GM23248 (cell line): ENCODE measurements around the gene R3HDML. TPM values are rescaled to one million over a fixed set of nuclear protein-coding genes. Genes with fewer than 3 reads are reported as not detected.

Experiments used
- DNase-seq: peaks from one replicate; pipeline ENCODE4 v3.0.0-alpha.2; 2015
- H2AFZ ChIP-seq: fragments of 200-600 bp; sonication (generic); 2 replicates; pipeline ENCODE4 v1.6.1; 2016; ENCODE audit warnings: antibody characterized with exemption
- H3F3A ChIP-seq: fragments of 200-600 bp; sonication (generic); 2 replicates; pipeline ENCODE4 v1.6.1; 2016; ENCODE audit warnings: mild to moderate bottlenecking, antibody characterized with exemption, mixed run types; ENCODE audit not compliant: insufficient read depth
- H3K27ac ChIP-seq: fragments of 200-600 bp; sonication (generic); 2 replicates; pipeline ENCODE4 v1.5.1; 2016; ENCODE audit warnings: mild to moderate bottlenecking
- H3K27me3 ChIP-seq: fragments of 200-600 bp; sonication (generic); replicated peaks from 2 replicates; pipeline ENCODE4 v1.6.1; 2016; ENCODE audit warnings: mild to moderate bottlenecking; ENCODE audit not compliant: insufficient read depth
- H3K36me3 ChIP-seq: fragments of 200-600 bp; sonication (generic); 2 replicates; pipeline ENCODE4 v1.6.1; 2016; ENCODE audit warnings: low read depth, mild to moderate bottlenecking
- H3K4me1 ChIP-seq: fragments of 200-600 bp; sonication (generic); 2 replicates; pipeline ENCODE4 v1.6.1; 2016; ENCODE audit warnings: mild to moderate bottlenecking; ENCODE audit not compliant: insufficient read depth
- H3K4me2 ChIP-seq: fragments of 200-600 bp; sonication (generic); one replicate; pipeline ENCODE4 v1.6.1; 2016; ENCODE audit warnings: mild to moderate bottlenecking; ENCODE audit not compliant: unreplicated experiment
- H3K4me3 ChIP-seq: fragments of 200-600 bp; sonication (generic); 2 replicates; pipeline ENCODE4 v1.5.1; 2016; ENCODE audit warnings: mild to moderate bottlenecking
- H3K79me2 ChIP-seq: fragments of 200-600 bp; sonication (generic); 2 replicates; pipeline ENCODE4 v1.6.1; 2016; ENCODE audit warnings: mild to moderate bottlenecking; ENCODE audit not compliant: insufficient read depth
- H3K9ac ChIP-seq: fragments of 200-600 bp; sonication (generic); 2 replicates; pipeline ENCODE4 v1.6.1; 2016; ENCODE audit warnings: mild to moderate bottlenecking
- H3K9me2 ChIP-seq: fragments of 200-600 bp; sonication (generic); 2 replicates; pipeline ENCODE4 v1.6.1; 2016; ENCODE audit warnings: mixed run types, mild to moderate bottlenecking, moderate library complexity; ENCODE audit not compliant: insufficient read depth
- H3K9me3 ChIP-seq: fragments of 200-600 bp; sonication (generic); one replicate; pipeline ENCODE4 v1.6.1; 2017; ENCODE audit warnings: low read depth
- H4K20me1 ChIP-seq: fragments of 200-600 bp; sonication (generic); 2 replicates; pipeline ENCODE4 v1.6.0; 2016; ENCODE audit not compliant: insufficient read depth
- EZH2 ChIP-seq: fragments of 200-600 bp; sonication (generic); IDR thresholded peaks from 2 replicates; pipeline ENCODE4 v1.6.1; 2018; ENCODE audit warnings: antibody characterized with exemption, mild to moderate bottlenecking; ENCODE audit not compliant: insufficient read depth, poor library complexity, severe bottlenecking
- EZH2phosphoT487 ChIP-seq: fragments of 200-600 bp; sonication (generic); IDR thresholded peaks from 2 replicates; pipeline ENCODE4 v1.6.1; 2018; ENCODE audit warnings: antibody characterized with exemption, moderate library complexity, mild to moderate bottlenecking, low read depth; ENCODE audit not compliant: insufficient read depth
- WGBS, 2 experiments: methylation state at CpG; one replicate each; pipeline ENCODE4 v1.1.6; 2015 to 2017; ENCODE audit warnings: low lambda C conversion rate in 2 of 2, low coverage in 1 of 2; ENCODE audit errors: missing lambda C conversion rate in 2 of 2; 5-methylcytosine and 5-hydroxymethylcytosine counted together
- in situ Hi-C: fragments of 300-500 bp; cut with MboI; formaldehyde crosslinking; loops from 2 replicates; pipeline ENCODE4 v1.15.0; 2020
- polyA plus RNA-seq: library from polyadenylated mRNA; unstranded; fragments of >200 nt; fragmentation: Nextera tagmentation; extraction: Ambion mirVana; gene quantifications from 2 replicates; pipeline ENCODE4 v1.2.1, GENCODE V29; 2016
- total RNA-seq: library from RNA; depleted of rRNA; stranded (reverse); fragments of >200 nt; shearing (Covaris generic); gene quantifications from 2 replicates; pipeline ENCODE4 v1.2.3, GENCODE V29; 2014

Gene R3HDML
- total and polyA plus RNA-seq, 2 experiments from 2014 or later = not detected

DNA sequence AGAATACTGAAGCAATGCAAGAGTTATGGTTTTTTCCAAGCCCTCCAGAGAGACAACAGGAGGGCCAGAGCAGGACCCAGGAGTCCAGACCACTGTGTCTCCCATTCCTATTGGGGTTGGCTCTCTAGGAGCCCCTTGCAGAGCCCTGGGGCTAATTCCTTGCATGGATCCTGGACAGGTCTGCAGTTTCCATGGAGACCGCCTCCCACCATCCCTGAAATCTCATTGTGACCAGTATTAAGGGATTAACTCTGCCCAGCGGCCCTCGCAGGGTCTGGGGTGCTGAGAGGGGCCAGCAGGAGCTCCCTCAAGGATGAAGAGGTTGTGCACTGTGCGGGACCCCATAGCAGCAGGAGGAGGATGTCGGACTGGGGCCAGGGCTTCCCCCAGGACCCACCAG is 53.4 kb downstream of the R3HDML start:
- in situ Hi-C loops = loop anchor here (5.0 to 10.0 kb wide), 2 partner anchors 72 to 215 kb away; no protein-coding TSS in a partner anchor
- Histone ChIP-seq H3K27ac (no peak overlapping the region), H3K9ac (no peak overlapping the region), H3K4me3 (no peak overlapping the region), H3K27me3 (peaks cover 21% of the 10 kb centered on the region), H3K9me3 (no peaks in the 10 kb centered on the region), H4K20me1 (no peaks in the 10 kb centered on the region), H3F3A (no peaks in the 10 kb centered on the region), H3K4me2 (no peak overlapping the region), H3K4me1 (no peaks in the 10 kb centered on the region; the same call in 1 of the 2 replicates), H2AFZ (no peak overlapping the region), H3K79me2 (no peaks in the 10 kb centered on the region), H3K9me2 (no peaks in the 10 kb centered on the region), H3K36me3 (no peaks in the 10 kb centered on the region)
- 71 to 77% methylated on average over 5 of the region's 5 CpGs for WGBS, 2 experiments
- DNase-seq = no peak
- TF ChIP-seq EZH2 (no peak), EZH2phosphoT487 (no peak)

DNA sequence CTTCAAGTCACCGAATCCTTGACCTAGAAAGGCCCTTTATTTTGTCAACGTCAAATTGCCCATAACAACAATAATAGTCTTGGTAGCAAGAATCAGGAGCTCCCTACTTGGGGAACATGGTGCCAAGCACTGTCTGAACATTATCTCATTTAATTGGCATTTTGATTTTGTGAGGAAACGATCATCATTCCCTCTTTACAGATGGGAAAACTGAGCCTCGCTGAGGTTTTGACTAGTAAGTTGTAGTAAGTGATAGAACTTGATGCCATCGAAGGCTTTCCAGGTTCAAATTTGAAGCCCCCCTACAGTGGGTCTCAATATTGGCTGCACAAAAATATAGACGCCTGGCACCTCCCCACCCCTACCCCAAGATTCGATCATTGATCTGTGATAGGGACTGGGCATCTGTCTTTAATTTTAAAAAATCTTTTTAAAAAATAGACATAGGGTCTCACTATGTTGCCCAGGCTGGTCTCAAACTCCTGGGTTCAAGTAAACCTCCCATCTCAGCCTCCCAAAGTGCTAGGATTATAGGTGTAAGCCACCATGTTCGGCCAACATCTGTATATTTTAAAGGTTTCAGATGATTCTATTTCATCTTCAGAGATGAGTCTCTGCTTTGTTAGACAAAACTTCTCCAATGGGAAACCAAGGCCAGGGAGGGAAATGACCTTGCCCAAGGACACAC is 55.4 kb downstream of the R3HDML start:
- 72 to 77% methylated on average over 8 of the region's 8 CpGs for WGBS, 2 experiments
- Histone ChIP-seq H3F3A (0 out of 2 replicates have a peak, but pooled peaks cover under 1% of the 10 kb centered on the region), H3K4me2 (no peak overlapping the region), H3K4me3 (no peak overlapping the region), H4K20me1 (no peaks in the 10 kb centered on the region), H3K9me2 (no peaks in the 10 kb centered on the region), H3K9me3 (no peaks in the 10 kb centered on the region), H3K27ac (no peak overlapping the region), H3K9ac (no peak overlapping the region), H3K79me2 (no peaks in the 10 kb centered on the region), H2AFZ (no peak overlapping the region), H3K27me3 (peaks cover 21% of the 10 kb centered on the region), H3K36me3 (no peaks in the 10 kb centered on the region), H3K4me1 (no peaks in the 10 kb centered on the region; the same call in 1 of the 2 replicates)
- in situ Hi-C loops = loop anchor here (5.0 to 10.0 kb wide), 2 partner anchors 70 to 213 kb away; no protein-coding TSS in a partner anchor
- TF ChIP-seq EZH2 = no peak
- no peak for TF ChIP-seq EZH2phosphoT487
- DNase-seq = no peak

DNA sequence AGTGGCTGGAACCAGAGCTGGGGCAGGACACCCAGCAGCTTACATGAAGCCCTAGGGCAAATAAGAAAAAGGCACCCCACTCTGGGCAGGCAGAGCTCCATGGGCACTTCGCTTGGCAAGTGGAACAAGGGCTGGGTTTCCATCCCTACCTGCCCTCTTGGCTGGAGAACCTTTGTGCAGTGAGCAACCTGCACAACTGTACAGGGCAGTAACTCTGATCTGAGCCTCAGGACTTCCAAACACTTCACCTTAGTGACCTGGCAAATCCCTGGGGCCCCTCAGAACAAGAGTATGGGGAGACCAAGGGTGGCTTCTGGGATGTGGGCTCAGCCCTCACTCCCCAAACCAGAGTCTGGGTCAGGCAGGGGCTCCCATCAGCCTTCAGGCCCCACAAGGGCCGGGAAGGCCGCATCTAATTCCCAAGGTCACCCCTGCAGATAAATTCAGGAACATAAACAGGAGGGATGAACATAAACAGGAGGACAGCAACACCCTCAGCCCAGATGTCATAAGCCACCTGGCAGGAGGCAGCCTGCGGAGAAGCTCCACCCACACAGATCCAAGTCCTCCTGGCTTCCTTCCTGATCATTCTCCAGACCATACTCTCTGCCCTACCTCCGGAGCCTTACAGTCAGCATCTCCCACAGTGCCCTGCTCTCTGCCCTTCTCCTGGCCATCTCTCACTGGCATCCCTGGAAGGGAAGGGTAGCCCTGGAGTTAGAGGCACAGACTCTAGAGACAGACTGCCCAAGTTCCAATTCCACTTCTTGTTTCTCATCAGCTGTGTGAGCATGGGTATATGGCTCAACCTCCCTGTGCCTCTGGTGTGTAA is 56.1 kb downstream of the R3HDML start:
- H4K20me1 ChIP-seq = no peaks in the 10 kb centered on the region
- no peak overlapping the region for H3K27ac ChIP-seq
- in situ Hi-C loops = loop anchor here (5.0 to 10.0 kb wide), 2 partner anchors 69 to 212 kb away; no protein-coding TSS in a partner anchor
- DNase-seq = no peak
- WGBS, 2 experiments = 63 to 67% methylated on average over 5 of the region's 5 CpGs
- H3K4me3 ChIP-seq = no peak overlapping the region
- no peak overlapping the region for H3K9ac ChIP-seq
- no peaks in the 10 kb centered on the region for H3K36me3 ChIP-seq
- H3K4me2 ChIP-seq = no peak overlapping the region
- peaks cover 21% of the 10 kb centered on the region for H3K27me3 ChIP-seq
- H3K4me1 ChIP-seq = peaks cover 4% of the 10 kb centered on the region
- H2AFZ ChIP-seq = no peak overlapping the region
- H3F3A ChIP-seq = peaks cover 8% of the 10 kb centered on the region
- no peaks in the 10 kb centered on the region for H3K9me3 ChIP-seq
- H3K79me2 ChIP-seq = no peaks in the 10 kb centered on the region
- H3K9me2 ChIP-seq = no peaks in the 10 kb centered on the region
- TF ChIP-seq EZH2 (no peak), EZH2phosphoT487 (no peak)

DNA sequence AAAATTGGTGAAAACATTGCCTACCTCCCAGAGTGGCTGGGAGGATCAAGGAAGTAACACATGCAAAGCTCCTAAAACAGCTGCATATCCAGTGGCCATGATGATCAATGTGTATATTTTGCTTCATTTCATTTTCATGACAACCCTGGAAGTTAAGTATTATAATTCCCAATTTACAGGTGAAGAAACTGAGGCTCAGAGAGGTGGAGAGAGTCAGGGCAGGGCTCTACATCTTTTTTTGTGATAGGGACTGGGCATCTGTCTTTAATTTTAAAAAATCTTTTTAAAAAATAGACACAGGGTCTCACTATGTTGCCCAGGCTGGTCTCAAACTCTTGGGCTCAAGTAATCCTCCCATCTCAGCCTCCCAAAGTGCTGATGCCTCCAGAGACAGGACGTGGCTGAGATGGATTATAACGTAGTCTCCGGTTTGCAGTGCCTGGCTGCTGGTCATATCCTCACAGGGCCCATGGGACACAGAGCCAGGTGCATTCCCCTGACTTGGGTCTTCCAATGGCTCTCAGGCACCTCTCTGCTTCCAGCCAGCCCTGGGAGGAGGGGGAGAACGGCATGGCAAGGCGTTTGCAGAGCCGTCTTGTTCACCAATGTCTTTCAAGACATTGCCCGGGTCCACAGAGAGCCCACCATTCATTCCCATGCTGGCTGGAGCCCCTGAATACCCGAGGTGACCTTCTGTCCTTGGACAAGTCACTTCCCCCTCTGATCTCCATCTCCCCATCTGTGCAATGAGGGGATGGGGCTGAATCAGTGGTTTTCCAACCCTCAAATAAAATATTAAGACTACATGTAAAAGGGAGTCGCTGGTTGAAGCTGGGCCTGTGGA is 57.0 kb downstream of the R3HDML start:
- peaks cover 8% of the 10 kb centered on the region; the same call in 1 of the 2 replicates for H3K4me1 ChIP-seq
- no peak overlapping the region for H2AFZ ChIP-seq
- no peak for TF ChIP-seq EZH2
- no peak for TF ChIP-seq EZH2phosphoT487
- H3K9ac ChIP-seq = no peak overlapping the region
- H3K4me2 ChIP-seq = no peak overlapping the region
- no peaks in the 10 kb centered on the region for H3K79me2 ChIP-seq
- DNase-seq = no peak
- H3K9me3 ChIP-seq = no peaks in the 10 kb centered on the region
- peaks cover 21% of the 10 kb centered on the region for H3K27me3 ChIP-seq
- 58 to 60% methylated on average over 9 of the region's 9 CpGs for WGBS, 2 experiments
- peaks cover 10% of the 10 kb centered on the region for H3F3A ChIP-seq
- no peak overlapping the region for H3K27ac ChIP-seq
- H3K4me3 ChIP-seq = no peak overlapping the region
- H4K20me1 ChIP-seq = no peaks in the 10 kb centered on the region
- H3K9me2 ChIP-seq = no peaks in the 10 kb centered on the region
- H3K36me3 ChIP-seq = no peaks in the 10 kb centered on the region
- in situ Hi-C loops = loop anchor here (5.0 to 10.0 kb wide), 2 partner anchors 68 to 211 kb away; no protein-coding TSS in a partner anchor
